GM23338 (cell line): Measurements from ENCODE around the gene RAB3GAP1. TPM values are rescaled to one million over a fixed set of nuclear protein-coding genes. Genes with fewer than 3 reads are reported as not detected.

Experiments used
- ATAC-seq: fragments of 200-7000 bp; cut with Tn5 transposase; 3 replicates; pipeline ENCODE4 v1.9.1; 2020
- DNase-seq: peaks from one replicate; pipeline ENCODE4 v3.0.0-alpha.2; 2015; ENCODE audit warnings: low spot score
- H2AFZ ChIP-seq: fragments of 200-600 bp; sonication (generic); 2 replicates; pipeline ENCODE4 v1.8.0; 2016; ENCODE audit warnings: antibody characterized with exemption, mild to moderate bottlenecking, moderate library complexity
- H3F3A ChIP-seq: fragments of 200-600 bp; sonication (generic); replicated peaks from 2 replicates; pipeline ENCODE4 v1.8.0; 2017; ENCODE audit warnings: antibody characterized with exemption, mixed run types, low read depth
- H3K27ac ChIP-seq: fragments of 200-600 bp; sonication (generic); 2 replicates; pipeline ENCODE4 v1.6.1; 2016; ENCODE audit warnings: low read depth
- H3K27me3 ChIP-seq: fragments of 200-600 bp; sonication (generic); 2 replicates; pipeline ENCODE4 v1.8.0; 2016; ENCODE audit warnings: mild to moderate bottlenecking, mixed run types, moderate library complexity; ENCODE audit not compliant: insufficient read depth
- H3K36me3 ChIP-seq: fragments of 200-600 bp; sonication (generic); 2 replicates; pipeline ENCODE4 v1.8.0; 2016; ENCODE audit warnings: mild to moderate bottlenecking; ENCODE audit not compliant: insufficient read depth
- H3K4me1 ChIP-seq: fragments of 200-600 bp; sonication (generic); 2 replicates; pipeline ENCODE4 v1.8.0; 2016; ENCODE audit warnings: mild to moderate bottlenecking, moderate library complexity; ENCODE audit not compliant: insufficient read depth
- H3K4me2 ChIP-seq: fragments of 200-600 bp; sonication (generic); 2 replicates; pipeline ENCODE4 v1.7.1; 2017; ENCODE audit warnings: mixed run types
- H3K4me3 ChIP-seq: fragments of 200-600 bp; sonication (generic); 2 replicates; pipeline ENCODE4 v1.6.1; 2016; ENCODE audit warnings: mixed run types
- H3K79me2 ChIP-seq: fragments of 200-600 bp; sonication (generic); replicated peaks from 2 replicates; pipeline ENCODE4 v1.8.0; 2017; ENCODE audit warnings: mild to moderate bottlenecking; ENCODE audit not compliant: insufficient read depth
- H3K9me2 ChIP-seq: fragments of 200-600 bp; sonication (generic); 2 replicates; pipeline ENCODE4 v1.8.0; 2017; ENCODE audit not compliant: insufficient read depth
- H4K20me1 ChIP-seq: fragments of 200-600 bp; sonication (generic); replicated peaks from 2 replicates; pipeline ENCODE4 v1.8.0; 2017; ENCODE audit warnings: mild to moderate bottlenecking; ENCODE audit not compliant: insufficient read depth
- H3K27ac Mint-ChIP-seq: 2 replicates; pipeline ENCODE4 v1.8.0; 2020; ENCODE audit warnings: inconsistent platforms, mild to moderate bottlenecking, moderate library complexity, mixed read lengths
- H3K27me3 Mint-ChIP-seq: 3 replicates; pipeline ENCODE4 v1.8.0; 2022; ENCODE audit warnings: low read depth, mild to moderate bottlenecking, moderate library complexity, mixed read lengths, inconsistent platforms; ENCODE audit not compliant: insufficient read depth, poor library complexity
- H3K36me3 Mint-ChIP-seq: 3 replicates; pipeline ENCODE4 v1.8.0; 2021; ENCODE audit warnings: low read depth, mild to moderate bottlenecking, inconsistent platforms, moderate library complexity, mixed read lengths
- H3K4me1 Mint-ChIP-seq: 3 replicates; pipeline ENCODE4 v1.8.0; 2020; ENCODE audit warnings: mild to moderate bottlenecking, inconsistent platforms, mixed read lengths
- H3K4me3 Mint-ChIP-seq: 3 replicates; pipeline ENCODE4 v1.8.0; 2021; ENCODE audit warnings: moderate library complexity, mild to moderate bottlenecking, inconsistent platforms, mixed read lengths
- H3K9me3 Mint-ChIP-seq: 3 replicates; pipeline ENCODE4 v1.8.0; 2020; ENCODE audit warnings: moderate library complexity, mild to moderate bottlenecking, inconsistent platforms, mixed read lengths
- CREB1 ChIP-seq: fragments of 250-450 bp; sonication (Bioruptor Pico); IDR thresholded peaks from 2 replicates; pipeline ENCODE4 v1.5.0; 2020; ENCODE audit warnings: low read depth, mild to moderate bottlenecking, moderate library complexity
- EZH2 ChIP-seq: fragments of 200-600 bp; sonication (generic); IDR thresholded peaks from one replicate; pipeline ENCODE4 v1.8.0; 2017; ENCODE audit warnings: antibody characterized with exemption, mild to moderate bottlenecking, low read depth; ENCODE audit not compliant: unreplicated experiment
- EZH2phosphoT487 ChIP-seq: fragments of 200-600 bp; sonication (generic); IDR thresholded peaks from one replicate; pipeline ENCODE4 v1.8.1; 2018; ENCODE audit warnings: antibody characterized with exemption; ENCODE audit not compliant: unreplicated experiment
- JUNB ChIP-seq: IDR thresholded peaks from one replicate; pipeline ENCODE4 v1.6.1; 2016; ENCODE audit warnings: antibody characterized with exemption; ENCODE audit not compliant: unreplicated experiment
- NANOG ChIP-seq: IDR thresholded peaks from 2 replicates; pipeline ENCODE4 v1.6.1; 2016; ENCODE audit warnings: antibody characterized with exemption, borderline replicate concordance
- POLR2AphosphoS5 ChIP-seq: IDR thresholded peaks from 2 replicates; pipeline ENCODE4 v1.6.1; 2016; ENCODE audit warnings: antibody characterized with exemption, low read depth
- STAT1 ChIP-seq: IDR thresholded peaks from one replicate; pipeline ENCODE4 v1.6.1; 2016; ENCODE audit warnings: antibody characterized with exemption; ENCODE audit not compliant: unreplicated experiment
- ZNF114 ChIP-seq: fragments of 250-450 bp; sonication (Bioruptor Pico); IDR thresholded peaks from 2 replicates; pipeline ENCODE4 v1.5.0; 2020; ENCODE audit warnings: mild to moderate bottlenecking, moderate library complexity
- ZNF331 ChIP-seq: fragments of 250-450 bp; sonication (Bioruptor Pico); IDR thresholded peaks from 2 replicates; pipeline ENCODE4 v1.5.0; 2020; ENCODE audit warnings: low read depth, mild to moderate bottlenecking, moderate library complexity
- polyA plus RNA-seq: library from polyadenylated mRNA; unstranded; fragments of >200 nt; fragmentation: Nextera tagmentation; extraction: Ambion mirVana; gene quantifications from 2 replicates; pipeline ENCODE4 v1.2.1, GENCODE V29; 2016
- total RNA-seq: library from RNA; depleted of rRNA; stranded (reverse); fragments of >200 nt; shearing (Covaris generic); gene quantifications from 2 replicates; pipeline ENCODE4 v1.2.3, GENCODE V29; 2014
- TF ChIP-seq, protein P1 (sequence below): IDR thresholded peaks from one replicate; pipeline ENCODE4 v1.6.1; 2018; ENCODE audit warnings: antibody characterized with exemption; ENCODE audit not compliant: unreplicated experiment
- TF ChIP-seq, protein P2 (sequence below): IDR thresholded peaks from 2 replicates; pipeline ENCODE4 v1.6.1; 2016; ENCODE audit warnings: antibody characterized with exemption
- TF ChIP-seq, protein P3 (sequence below): fragments of 250-450 bp; sonication (Bioruptor Pico); IDR thresholded peaks from 2 replicates; pipeline ENCODE4 v1.5.0; 2020; ENCODE audit warnings: mild to moderate bottlenecking, moderate library complexity
- TF ChIP-seq, protein P4 (sequence below), 2 experiments: fragments of 200-600 bp in 1 of 2; sonication (generic) in 1 of 2; conservative IDR thresholded peaks; 2 replicates each; pipeline versions ENCODE4 v1.5.1 to v1.6.1; 2016 to 2017; ENCODE audit warnings: antibody characterized with exemption in 2 of 2, low read depth in 2 of 2, mild to moderate bottlenecking in 2 of 2, moderate library complexity in 1 of 2

RAB3GAP1 gene
- total and polyA plus RNA-seq, 2 experiments from 2014 or later, result 22.5 to 40.4 TPM

DNA sequence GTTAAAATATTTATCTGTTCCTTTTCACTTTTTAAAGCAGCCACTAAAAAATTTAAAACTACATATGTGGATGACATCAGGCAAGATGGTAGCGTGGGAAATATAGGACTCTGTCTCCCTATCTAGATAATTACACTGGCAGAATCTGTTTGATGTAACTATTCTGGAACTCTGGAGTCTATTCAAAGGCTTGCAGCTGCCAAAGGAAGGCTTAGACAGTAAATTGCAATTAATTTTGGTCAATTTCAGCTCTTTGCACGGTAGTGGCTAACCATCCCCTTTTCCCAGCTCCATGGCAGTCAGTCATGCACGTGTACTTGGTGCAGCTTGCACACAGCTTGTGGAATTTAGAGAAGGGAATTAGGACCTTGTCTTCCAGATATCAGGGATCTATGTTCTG is 135.2 kb downstream of the RAB3GAP1 start:
- no peaks in the 10 kb centered on the region for H3K36me3 ChIP-seq
- H3K27ac Mint-ChIP-seq, result no peak overlapping the region
- ATAC-seq, result no peak
- H3K9me3 Mint-ChIP-seq, result peaks cover 22% of the 10 kb centered on the region; the same call in 2 of the 3 replicates
- H3K27me3 ChIP-seq, result no peaks in the 10 kb centered on the region
- H3K9me2 ChIP-seq, result no peaks in the 10 kb centered on the region
- no peak overlapping the region for H3K4me3 Mint-ChIP-seq
- no peaks in the 10 kb centered on the region for H3F3A ChIP-seq
- H3K79me2 ChIP-seq, result no peaks in the 10 kb centered on the region
- no peaks in the 10 kb centered on the region; the same call in 1 of the 2 replicates for H3K4me1 ChIP-seq
- no peak overlapping the region for H3K27ac ChIP-seq
- H4K20me1 ChIP-seq, result no peaks in the 10 kb centered on the region
- no peak overlapping the region for H2AFZ ChIP-seq
- TF ChIP-seq EZH2phosphoT487 (no peak), STAT1 (no peak), NANOG (no peak), JUNB (no peak), CREB1 (CRISPR knock-in tag) (no peak), POLR2AphosphoS5 (no peak), ZNF331 (CRISPR knock-in tag) (no peak), EZH2 (no peak), ZNF114 (CRISPR knock-in tag) (no peak)
- TF ChIP-seq, protein P1, sequence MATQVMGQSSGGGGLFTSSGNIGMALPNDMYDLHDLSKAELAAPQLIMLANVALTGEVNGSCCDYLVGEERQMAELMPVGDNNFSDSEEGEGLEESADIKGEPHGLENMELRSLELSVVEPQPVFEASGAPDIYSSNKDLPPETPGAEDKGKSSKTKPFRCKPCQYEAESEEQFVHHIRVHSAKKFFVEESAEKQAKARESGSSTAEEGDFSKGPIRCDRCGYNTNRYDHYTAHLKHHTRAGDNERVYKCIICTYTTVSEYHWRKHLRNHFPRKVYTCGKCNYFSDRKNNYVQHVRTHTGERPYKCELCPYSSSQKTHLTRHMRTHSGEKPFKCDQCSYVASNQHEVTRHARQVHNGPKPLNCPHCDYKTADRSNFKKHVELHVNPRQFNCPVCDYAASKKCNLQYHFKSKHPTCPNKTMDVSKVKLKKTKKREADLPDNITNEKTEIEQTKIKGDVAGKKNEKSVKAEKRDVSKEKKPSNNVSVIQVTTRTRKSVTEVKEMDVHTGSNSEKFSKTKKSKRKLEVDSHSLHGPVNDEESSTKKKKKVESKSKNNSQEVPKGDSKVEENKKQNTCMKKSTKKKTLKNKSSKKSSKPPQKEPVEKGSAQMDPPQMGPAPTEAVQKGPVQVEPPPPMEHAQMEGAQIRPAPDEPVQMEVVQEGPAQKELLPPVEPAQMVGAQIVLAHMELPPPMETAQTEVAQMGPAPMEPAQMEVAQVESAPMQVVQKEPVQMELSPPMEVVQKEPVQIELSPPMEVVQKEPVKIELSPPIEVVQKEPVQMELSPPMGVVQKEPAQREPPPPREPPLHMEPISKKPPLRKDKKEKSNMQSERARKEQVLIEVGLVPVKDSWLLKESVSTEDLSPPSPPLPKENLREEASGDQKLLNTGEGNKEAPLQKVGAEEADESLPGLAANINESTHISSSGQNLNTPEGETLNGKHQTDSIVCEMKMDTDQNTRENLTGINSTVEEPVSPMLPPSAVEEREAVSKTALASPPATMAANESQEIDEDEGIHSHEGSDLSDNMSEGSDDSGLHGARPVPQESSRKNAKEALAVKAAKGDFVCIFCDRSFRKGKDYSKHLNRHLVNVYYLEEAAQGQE, result no peak
- TF ChIP-seq, protein P2, sequence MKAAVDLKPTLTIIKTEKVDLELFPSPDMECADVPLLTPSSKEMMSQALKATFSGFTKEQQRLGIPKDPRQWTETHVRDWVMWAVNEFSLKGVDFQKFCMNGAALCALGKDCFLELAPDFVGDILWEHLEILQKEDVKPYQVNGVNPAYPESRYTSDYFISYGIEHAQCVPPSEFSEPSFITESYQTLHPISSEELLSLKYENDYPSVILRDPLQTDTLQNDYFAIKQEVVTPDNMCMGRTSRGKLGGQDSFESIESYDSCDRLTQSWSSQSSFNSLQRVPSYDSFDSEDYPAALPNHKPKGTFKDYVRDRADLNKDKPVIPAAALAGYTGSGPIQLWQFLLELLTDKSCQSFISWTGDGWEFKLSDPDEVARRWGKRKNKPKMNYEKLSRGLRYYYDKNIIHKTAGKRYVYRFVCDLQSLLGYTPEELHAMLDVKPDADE, result no peak
- TF ChIP-seq, protein P3, sequence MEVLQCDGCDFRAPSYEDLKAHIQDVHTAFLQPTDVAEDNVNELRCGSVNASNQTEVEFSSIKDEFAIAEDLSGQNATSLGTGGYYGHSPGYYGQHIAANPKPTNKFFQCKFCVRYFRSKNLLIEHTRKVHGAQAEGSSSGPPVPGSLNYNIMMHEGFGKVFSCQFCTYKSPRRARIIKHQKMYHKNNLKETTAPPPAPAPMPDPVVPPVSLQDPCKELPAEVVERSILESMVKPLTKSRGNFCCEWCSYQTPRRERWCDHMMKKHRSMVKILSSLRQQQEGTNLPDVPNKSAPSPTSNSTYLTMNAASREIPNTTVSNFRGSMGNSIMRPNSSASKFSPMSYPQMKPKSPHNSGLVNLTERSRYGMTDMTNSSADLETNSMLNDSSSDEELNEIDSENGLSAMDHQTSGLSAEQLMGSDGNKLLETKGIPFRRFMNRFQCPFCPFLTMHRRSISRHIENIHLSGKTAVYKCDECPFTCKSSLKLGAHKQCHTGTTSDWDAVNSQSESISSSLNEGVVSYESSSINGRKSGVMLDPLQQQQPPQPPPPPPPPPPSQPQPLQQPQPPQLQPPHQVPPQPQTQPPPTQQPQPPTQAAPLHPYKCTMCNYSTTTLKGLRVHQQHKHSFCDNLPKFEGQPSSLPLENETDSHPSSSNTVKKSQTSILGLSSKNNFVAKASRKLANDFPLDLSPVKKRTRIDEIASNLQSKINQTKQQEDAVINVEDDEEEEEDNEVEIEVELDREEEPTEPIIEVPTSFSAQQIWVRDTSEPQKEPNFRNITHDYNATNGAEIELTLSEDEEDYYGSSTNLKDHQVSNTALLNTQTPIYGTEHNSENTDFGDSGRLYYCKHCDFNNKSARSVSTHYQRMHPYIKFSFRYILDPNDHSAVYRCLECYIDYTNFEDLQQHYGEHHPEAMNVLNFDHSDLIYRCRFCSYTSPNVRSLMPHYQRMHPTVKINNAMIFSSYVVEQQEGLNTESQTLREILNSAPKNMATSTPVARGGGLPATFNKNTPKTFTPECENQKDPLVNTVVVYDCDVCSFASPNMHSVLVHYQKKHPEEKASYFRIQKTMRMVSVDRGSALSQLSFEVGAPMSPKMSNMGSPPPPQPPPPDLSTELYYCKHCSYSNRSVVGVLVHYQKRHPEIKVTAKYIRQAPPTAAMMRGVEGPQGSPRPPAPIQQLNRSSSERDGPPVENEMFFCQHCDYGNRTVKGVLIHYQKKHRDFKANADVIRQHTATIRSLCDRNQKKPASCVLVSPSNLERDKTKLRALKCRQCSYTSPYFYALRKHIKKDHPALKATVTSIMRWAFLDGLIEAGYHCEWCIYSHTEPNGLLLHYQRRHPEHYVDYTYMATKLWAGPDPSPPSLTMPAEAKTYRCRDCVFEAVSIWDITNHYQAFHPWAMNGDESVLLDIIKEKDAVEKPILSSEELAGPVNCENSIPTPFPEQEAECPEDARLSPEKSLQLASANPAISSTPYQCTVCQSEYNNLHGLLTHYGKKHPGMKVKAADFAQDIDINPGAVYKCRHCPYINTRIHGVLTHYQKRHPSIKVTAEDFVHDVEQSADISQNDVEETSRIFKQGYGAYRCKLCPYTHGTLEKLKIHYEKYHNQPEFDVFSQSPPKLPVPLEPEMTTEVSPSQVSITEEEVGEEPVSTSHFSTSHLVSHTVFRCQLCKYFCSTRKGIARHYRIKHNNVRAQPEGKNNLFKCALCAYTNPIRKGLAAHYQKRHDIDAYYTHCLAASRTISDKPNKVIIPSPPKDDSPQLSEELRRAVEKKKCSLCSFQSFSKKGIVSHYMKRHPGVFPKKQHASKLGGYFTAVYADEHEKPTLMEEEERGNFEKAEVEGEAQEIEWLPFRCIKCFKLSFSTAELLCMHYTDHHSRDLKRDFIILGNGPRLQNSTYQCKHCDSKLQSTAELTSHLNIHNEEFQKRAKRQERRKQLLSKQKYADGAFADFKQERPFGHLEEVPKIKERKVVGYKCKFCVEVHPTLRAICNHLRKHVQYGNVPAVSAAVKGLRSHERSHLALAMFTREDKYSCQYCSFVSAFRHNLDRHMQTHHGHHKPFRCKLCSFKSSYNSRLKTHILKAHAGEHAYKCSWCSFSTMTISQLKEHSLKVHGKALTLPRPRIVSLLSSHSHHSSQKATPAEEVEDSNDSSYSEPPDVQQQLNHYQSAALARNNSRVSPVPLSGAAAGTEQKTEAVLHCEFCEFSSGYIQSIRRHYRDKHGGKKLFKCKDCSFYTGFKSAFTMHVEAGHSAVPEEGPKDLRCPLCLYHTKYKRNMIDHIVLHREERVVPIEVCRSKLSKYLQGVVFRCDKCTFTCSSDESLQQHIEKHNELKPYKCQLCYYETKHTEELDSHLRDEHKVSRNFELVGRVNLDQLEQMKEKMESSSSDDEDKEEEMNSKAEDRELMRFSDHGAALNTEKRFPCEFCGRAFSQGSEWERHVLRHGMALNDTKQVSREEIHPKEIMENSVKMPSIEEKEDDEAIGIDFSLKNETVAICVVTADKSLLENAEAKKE, result no peak
- TF ChIP-seq, protein P4, sequence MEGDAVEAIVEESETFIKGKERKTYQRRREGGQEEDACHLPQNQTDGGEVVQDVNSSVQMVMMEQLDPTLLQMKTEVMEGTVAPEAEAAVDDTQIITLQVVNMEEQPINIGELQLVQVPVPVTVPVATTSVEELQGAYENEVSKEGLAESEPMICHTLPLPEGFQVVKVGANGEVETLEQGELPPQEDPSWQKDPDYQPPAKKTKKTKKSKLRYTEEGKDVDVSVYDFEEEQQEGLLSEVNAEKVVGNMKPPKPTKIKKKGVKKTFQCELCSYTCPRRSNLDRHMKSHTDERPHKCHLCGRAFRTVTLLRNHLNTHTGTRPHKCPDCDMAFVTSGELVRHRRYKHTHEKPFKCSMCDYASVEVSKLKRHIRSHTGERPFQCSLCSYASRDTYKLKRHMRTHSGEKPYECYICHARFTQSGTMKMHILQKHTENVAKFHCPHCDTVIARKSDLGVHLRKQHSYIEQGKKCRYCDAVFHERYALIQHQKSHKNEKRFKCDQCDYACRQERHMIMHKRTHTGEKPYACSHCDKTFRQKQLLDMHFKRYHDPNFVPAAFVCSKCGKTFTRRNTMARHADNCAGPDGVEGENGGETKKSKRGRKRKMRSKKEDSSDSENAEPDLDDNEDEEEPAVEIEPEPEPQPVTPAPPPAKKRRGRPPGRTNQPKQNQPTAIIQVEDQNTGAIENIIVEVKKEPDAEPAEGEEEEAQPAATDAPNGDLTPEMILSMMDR (conservative IDR thresholded peaks at IDR 0.05; ENCODE audit: low read depth in 2 of 2), result no peak
- H3K36me3 Mint-ChIP-seq, result peaks cover 16% of the 10 kb centered on the region
- H3K27me3 Mint-ChIP-seq, result no peaks in the 10 kb centered on the region
- DNase-seq, result no peak
- peaks cover 4% of the 10 kb centered on the region for H3K4me1 Mint-ChIP-seq
- no peak overlapping the region for H3K4me2 ChIP-seq
- H3K4me3 ChIP-seq, result no peak overlapping the region
